ENCODE data around the gene PSAT1. TPM values are rescaled to one million over a fixed set of nuclear protein-coding genes. Genes with fewer than 3 reads are reported as not detected.
A peak's percentile ranks its signal among the peaks of the same experiment; 100 is the strongest.

The PSAT1 gene
- total and polyA plus RNA-seq, 2 of the 13 experiments (the other 11 are each of a cell fraction or from before 2014, with no cell fraction given), result 135 to 229 TPM

- TF ChIP-seq MLXIP (CRISPR knock-in tag; IDR thresholded peaks at IDR 0.05; ENCODE audit: borderline replicate concordance) (no peak), EHMT2 (IDR thresholded peaks at IDR 0.05; ENCODE audit: borderline replicate concordance, low read depth, low read length) (no peak; the same call in 1 of the 2 replicates), ZNF563 (CRISPR knock-in tag; IDR thresholded peaks at IDR 0.05) (no peak), SNAPC4 (CRISPR knock-in tag; IDR thresholded peaks at IDR 0.05) (no peak), ARID2 (CRISPR knock-in tag; IDR thresholded peaks at IDR 0.05; ENCODE audit: borderline replicate concordance) (no peak), RFXANK (CRISPR knock-in tag; IDR thresholded peaks at IDR 0.05) (no peak), ZEB1 (IDR thresholded peaks at IDR 0.05; ENCODE audit: insufficient replicate concordance, low read depth) (no peak), ATF7 (IDR thresholded peaks at IDR 0.05) (peak; percentile 30; the same call in 1 of the 2 replicates), ATF7 (CRISPR knock-in tag; IDR thresholded peaks at IDR 0.05) (0 out of 2 replicates have a peak, but pooled peaks have one; percentile 31), KDM3A (CRISPR knock-in tag; IDR thresholded peaks at IDR 0.05; ENCODE audit: low read depth) (peak; percentile 65; the same call in 1 of the 2 replicates), CERS6 (CRISPR knock-in tag; IDR thresholded peaks at IDR 0.05) (no peak), YY1 (IDR thresholded peaks at IDR 0.05; ENCODE audit: insufficient read depth, insufficient replicate concordance, low read depth, low read length) (no peak), SALL1 (CRISPR knock-in tag; IDR thresholded peaks at IDR 0.05) (peak; percentile 96), FOXJ3 (CRISPR knock-in tag; IDR thresholded peaks at IDR 0.05; ENCODE audit: borderline replicate concordance) (peak; percentile 58; the same call in 1 of the 2 replicates), REPIN1 (CRISPR knock-in tag; IDR thresholded peaks at IDR 0.05; ENCODE audit: borderline replicate concordance, low read depth) (peak; percentile 86), MTF2 (CRISPR knock-in tag; IDR thresholded peaks at IDR 0.05; ENCODE audit: borderline replicate concordance) (no peak), NR2F1 (CRISPR knock-in tag; IDR thresholded peaks at IDR 0.05) (no peak; a peak in 1 of 4 replicates), MED13 (CRISPR knock-in tag; IDR thresholded peaks at IDR 0.05) (0 out of 2 replicates have a peak, but pooled peaks have one; percentile 30), CREB3 (CRISPR knock-in tag; IDR thresholded peaks at IDR 0.05) (no peak), ZMYM2 (CRISPR knock-in tag; IDR thresholded peaks at IDR 0.05) (no peak; the same call in 1 of the 2 replicates), ZFAT (CRISPR knock-in tag; conservative IDR thresholded peaks at IDR 0.05) (no peak)
Measured at GRCh38 chr9:78286946-78287388, 10.0 kb upstream of the PSAT1 start (continued).

All from HepG2 (cell line).